ENCODE results near the gene LRCOL1.

DNA sequence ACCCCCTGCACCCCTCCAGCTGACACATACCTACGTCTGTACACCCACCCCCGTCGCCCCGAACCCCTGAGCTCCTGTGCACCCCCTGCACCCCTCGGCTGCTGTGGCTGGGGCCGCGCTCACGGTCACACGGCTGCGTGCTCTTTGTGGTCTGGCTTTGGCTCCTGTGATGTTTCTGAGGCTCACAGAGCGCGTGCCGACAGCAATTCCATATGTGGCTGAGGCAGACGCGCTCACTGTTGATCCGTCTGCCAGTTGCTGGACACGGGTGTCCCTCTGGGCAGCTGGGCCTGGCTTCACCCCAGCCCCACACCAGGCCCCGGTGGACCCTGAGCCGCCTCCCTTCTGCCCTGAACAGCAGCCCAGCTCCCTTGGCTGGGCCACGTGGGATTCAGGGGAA lies 46.5 kb downstream of the LRCOL1 start:
- no peak for TF ChIP-seq EP300 (IDR thresholded peaks at IDR 0.05; ENCODE audit: borderline replicate concordance in 1 of 2, control insufficient read depth in 1 of 2, low read depth in 2 of 2, low read length in 2 of 2)
- no peak for TF ChIP-seq YY1 (IDR thresholded peaks at IDR 0.05; ENCODE audit: low read depth, low read length)
- TF ChIP-seq HDAC2 (IDR thresholded peaks at IDR 0.05), result no peak
- TF ChIP-seq TBL1XR1 (IDR thresholded peaks at IDR 0.05; ENCODE audit: low read depth, low read length), result no peak
- no peak for TF ChIP-seq RAD21 (IDR thresholded peaks at IDR 0.05; ENCODE audit: insufficient read depth, low read depth, low read length)
- TF ChIP-seq EZH2 (IDR thresholded peaks at IDR 0.05; ENCODE audit: borderline replicate concordance, control insufficient read depth, low read depth, low read length), result no peak
